Gastrocnemius medialis (tissue), 4 donors: ENCODE results near the gene MAEA.

ENCODE experiments used
- CTCF ChIP-seq, 5 experiments: fragments of 450-650 bp in 3 of 5; fragments of 200-600 bp in 2 of 5; sonication (generic) in 2 of 5; IDR thresholded peaks in 4 of 5; conservative IDR thresholded peaks in 1 of 5; 1 replicate in 4 of 5; 2 replicates in 1 of 5; pipeline ENCODE4 v1.5.1; 2016 to 2019; ENCODE audit warnings: antibody characterized with exemption in 5 of 5, mild to moderate bottlenecking in 3 of 5, moderate library complexity in 3 of 5
- POLR2A ChIP-seq, 2 donors: fragments of 450-650 bp; IDR thresholded peaks; one replicate each; pipeline ENCODE4 v1.6.1; 2017; ENCODE audit warnings: antibody characterized with exemption in 2 of 2, mild to moderate bottlenecking in 2 of 2, moderate library complexity in 2 of 2

GRCh38 chr4:1328267-1329155 lies 38.8 kb downstream of the MAEA start:
- TF ChIP-seq POLR2A (IDR thresholded peaks at IDR 0.05) (no peak), CTCF (IDR thresholded peaks at IDR 0.05 in 4 of 5, conservative IDR thresholded peaks at IDR 0.05 in 1 of 5) (no peak)
